ENCODE results near the gene PROSER3.

PROSER3 gene

DNA sequence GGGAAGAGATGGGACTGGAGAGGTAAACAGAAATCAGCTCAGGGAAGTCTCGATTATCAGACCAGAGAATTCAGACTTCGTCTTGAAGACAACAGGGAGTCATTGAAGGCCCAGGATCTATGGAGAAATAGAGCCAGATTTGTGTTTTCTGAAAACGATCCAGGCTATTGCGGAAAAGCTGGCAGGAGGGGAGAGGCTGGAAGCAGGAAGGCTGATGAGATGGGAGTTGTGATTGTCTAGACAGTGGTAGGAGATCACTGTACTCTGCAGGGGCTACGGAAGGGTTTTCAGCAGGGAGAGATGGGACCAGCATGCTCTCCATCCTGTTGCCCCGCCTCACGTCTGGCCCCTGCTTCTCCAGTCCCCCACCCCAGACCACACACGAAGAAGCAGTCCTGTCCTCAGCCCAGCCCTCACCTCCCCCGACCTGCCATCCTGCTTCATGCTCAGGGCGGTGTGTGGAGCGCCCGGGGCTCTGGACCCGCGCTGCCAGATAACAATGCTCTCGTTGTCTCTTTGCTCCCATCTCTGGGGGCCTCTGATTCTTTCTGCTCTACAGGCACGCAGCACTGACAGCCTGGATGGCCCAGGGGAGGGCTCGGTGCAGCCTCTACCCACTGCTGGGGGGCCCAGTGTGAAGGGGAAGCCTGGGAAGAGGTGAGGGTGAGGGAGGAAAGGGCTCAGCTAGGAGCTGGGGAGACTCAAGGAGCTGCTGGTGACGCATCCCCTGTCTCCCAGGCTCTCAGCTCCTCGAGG lies 19.3 kb downstream of the PROSER3 start:
- no peak for DNase-seq (ENCODE audit: low spot score)

DNA sequence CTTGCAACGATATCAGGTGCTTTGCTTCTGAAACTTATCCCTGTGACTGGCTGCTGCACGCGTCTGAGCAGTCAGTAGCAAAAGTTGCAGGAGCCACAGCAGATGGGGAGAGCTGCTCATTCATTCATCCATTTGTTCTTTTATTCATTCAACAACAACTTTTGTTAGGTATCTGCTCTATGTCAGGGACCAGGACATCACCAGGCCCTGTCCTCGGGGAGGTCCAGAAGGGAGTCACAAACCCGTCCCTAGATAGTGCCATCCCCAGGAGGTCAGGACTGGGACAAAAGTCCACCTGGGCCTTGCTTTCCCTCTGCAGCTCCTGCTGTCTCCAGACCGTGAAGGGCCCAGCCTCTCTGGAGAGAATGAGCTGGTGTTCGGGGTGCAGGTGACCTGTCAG lies 20.0 kb downstream of the PROSER3 start:
- DNase-seq (ENCODE audit: low spot score), result no peak

DNA sequence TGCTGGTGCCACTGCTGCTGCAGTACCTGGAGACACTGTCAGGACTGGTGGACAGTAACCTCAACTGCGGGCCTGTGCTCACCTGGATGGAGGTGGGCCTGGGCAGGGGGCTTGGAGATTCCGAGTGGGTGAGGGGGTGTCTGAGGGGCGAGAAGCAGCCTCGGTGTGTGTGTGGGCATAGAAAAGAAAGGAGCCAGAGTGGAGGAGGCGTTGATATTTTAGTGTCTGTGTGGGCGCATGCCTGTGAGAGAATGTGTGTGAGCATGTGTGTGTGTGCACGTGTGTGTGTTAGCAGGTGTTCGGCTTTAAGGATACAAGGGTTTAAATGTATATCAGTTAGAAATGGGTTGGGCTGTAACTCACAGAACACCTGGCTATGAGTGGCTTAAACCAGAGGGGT lies 21.1 kb downstream of the PROSER3 start:
- DNase-seq (ENCODE audit: low spot score), result no peak

DNA sequence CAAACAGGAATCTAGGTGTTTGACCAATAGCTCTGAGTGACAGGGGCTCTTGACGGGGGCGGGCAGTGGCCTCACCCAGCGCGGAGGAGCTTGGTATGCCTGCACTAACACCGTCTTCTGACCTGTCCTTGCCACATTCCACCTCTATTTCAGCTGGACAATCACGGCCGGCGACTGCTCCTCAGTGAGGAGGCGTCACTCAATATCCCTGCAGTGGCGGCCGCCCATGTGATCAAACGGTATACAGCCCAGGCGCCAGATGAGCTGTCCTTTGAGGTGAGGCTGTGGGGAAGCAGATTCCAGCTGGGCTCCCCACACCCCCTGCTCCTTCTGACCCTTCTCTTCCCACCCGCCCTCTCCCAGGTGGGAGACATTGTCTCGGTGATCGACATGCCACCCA lies 22.1 kb downstream of the PROSER3 start:
- no peak for DNase-seq (ENCODE audit: low spot score)

DNA sequence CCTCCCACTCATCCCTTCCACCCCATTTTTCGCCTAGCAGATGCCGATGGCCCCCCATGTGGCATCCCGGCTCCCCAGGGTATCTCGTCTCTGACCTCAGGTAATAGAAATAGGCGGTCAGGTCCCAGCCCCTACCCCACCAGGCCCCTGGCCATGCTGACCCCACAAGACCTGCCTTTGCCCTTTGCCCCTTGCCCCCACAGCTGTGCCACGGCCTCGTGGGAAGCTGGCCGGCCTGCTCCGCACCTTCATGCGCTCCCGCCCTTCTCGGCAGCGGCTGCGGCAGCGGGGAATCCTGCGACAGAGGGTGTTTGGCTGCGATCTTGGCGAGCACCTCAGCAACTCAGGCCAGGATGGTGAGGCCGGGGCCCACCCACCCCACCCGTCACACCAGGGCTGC lies 22.7 kb downstream of the PROSER3 start:
- DNase-seq (ENCODE audit: low spot score), result no peak

DNA sequence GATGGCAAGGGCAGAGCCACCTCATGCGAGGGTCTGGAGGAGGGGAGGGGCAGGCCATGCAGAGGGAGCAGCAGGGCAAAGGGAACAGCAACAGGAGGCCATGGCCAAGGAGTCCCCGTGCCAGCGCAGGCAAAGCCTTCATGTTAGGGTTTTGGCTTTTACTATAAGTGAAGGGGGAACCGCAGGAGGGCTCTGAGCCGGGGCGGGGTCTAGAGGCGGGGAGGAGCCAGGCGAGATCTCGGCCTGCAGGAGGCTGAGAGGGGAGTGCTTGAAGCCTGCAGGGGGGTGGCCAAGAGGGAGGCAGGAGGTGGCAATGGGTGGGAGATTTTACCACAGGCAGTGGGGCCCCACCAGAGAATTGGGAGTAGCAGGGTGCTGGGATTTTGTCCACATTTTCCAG lies 23.7 kb downstream of the PROSER3 start:
- no peak for DNase-seq (ENCODE audit: low spot score)

DNA sequence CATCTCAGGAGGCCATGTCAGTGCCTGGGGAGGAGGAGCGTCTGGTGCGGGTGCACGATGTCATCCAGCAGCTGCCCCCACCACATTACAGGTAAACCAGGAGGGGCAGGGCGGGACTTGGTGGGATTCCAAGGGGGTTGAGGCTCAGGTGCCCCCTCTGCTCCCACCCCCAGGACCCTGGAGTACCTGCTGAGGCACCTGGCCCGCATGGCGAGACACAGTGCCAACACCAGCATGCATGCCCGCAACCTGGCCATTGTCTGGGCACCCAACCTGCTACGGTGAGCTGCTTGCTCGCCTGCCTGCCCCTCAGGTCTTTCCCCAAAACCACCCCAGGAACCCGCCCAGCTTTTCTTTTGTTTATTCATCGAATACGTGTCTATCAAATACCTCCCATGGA lies 24.6 kb downstream of the PROSER3 start:
- no peak for DNase-seq (ENCODE audit: low spot score)

DNA sequence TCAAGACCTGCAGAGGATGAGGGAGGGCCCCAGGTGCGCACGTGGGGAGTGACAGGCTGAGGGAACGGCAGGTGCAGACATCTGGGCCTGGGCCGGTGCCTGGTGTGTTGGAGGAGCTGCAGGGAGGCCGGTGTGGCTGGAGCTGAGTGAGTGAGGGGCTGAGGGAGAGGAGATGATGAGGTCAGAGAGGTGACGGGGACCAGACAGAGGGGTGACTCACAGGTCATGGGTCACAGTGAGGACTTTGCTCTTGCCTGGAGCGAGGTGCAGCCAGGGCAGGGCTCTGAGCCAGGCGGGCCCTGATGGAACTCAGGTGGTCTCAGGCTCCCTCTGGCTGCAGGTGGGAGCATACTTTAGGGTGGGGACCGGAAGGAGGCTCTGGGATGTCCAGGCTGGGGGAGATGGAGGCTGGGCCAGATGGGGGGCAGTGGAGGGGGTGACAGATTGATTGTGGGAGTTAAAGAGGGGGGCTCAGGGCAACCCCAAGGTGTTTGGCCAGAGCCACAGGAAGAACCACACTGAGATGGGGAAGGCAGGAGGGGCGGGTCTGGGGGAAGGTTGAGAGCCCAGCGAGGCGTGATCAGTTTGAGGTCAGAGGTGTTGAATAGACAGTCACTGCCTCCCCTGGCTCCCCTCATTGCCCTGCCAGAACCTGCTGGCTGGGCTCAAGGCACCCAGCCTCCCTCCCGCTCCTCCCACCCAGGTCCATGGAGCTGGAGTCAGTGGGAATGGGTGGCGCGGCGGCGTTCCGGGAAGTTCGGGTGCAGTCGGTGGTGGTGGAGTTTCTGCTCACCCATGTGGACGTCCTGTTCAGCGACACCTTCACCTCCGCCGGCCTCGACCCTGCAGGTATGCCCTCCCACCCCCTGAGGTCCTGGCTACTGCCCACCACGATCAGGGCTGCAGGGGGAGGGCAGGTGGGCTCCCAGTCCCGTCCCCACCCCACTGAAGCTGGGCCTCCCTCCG lies 25.8 kb downstream of the PROSER3 start:
- no peak for DNase-seq (ENCODE audit: low spot score)

DNA sequence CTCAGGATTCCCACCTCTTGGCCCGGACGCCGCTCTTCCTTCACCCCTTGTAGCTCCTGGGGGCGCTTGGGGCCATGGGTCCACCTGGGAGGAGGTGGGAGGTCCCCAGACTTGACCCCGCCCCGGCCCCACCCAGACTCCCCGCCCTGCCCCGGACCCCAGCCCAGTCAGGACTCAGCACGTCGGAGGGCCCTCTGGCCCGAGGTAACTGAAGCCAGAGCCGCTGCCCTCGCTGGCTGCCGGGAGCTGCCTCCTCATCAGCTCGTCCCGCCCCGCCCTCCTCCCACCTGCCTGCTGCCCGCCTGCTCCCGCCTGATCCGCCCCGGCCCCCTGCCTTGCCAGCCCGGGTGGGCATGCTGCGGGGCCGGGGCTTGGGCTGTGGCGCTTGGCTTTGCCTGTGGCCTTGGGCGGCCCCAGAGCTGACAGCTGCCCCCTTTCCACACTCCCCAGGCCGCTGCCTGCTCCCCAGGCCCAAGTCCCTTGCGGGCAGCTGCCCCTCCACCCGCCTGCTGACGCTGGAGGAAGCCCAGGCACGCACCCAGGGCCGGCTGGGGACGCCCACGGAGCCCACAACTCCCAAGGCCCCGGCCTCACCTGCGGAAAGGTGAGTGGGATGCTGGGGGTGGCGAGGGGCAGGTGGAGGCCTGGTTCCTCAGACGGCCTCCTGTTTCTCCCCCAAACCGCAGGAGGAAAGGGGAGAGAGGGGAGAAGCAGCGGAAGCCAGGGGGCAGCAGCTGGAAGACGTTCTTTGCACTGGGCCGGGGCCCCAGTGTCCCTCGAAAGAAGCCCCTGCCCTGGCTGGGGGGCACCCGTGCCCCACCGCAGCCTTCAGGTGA lies 26.7 kb downstream of the PROSER3 start:
- no peak for DNase-seq (ENCODE audit: low spot score)

DNA sequence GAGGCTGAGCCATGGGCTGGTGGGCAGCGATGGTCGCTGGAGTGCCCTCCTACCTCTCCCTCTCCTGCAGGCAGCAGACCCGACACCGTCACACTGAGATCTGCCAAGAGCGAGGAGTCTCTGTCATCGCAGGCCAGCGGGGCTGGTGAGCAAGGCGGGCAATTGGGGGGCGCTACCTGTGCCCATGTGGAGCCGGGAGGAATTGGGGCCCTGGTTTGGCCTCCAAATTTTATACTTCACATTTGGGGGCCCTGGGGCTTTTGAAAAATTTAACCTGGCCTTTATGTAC lies 27.3 kb downstream of the PROSER3 start:
- DNase-seq (ENCODE audit: low spot score), result no peak

DNA sequence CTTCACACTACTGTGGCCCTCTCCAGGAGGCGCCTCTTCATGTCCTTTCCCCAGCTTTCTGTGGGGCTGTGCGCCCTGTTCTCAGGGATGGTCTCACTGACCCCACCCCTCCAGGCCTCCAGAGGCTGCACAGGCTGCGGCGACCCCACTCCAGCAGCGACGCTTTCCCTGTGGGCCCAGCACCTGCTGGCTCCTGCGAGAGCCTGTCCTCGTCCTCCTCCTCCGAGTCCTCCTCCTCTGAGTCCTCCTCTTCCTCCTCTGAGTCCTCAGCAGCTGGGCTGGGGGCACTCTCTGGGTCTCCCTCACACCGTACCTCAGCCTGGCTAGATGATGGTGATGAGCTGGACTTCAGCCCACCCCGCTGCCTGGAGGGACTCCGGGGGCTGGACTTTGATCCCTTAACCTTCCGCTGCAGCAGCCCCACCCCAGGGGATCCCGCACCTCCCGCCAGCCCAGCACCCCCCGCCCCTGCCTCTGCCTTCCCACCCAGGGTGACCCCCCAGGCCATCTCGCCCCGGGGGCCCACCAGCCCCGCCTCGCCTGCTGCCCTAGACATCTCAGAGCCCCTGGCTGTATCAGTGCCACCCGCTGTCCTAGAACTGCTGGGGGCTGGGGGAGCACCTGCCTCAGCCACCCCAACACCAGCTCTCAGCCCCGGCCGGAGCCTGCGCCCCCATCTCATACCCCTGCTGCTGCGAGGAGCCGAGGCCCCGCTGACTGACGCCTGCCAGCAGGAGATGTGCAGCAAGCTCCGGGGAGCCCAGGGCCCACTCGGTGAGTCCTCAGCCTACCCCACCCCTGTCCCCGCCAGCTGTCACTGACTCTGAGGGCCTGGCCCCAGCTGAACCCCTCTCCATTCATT lies 28.6 kb downstream of the PROSER3 start:
- DNase-seq (ENCODE audit: low spot score), result no peak

DNA sequence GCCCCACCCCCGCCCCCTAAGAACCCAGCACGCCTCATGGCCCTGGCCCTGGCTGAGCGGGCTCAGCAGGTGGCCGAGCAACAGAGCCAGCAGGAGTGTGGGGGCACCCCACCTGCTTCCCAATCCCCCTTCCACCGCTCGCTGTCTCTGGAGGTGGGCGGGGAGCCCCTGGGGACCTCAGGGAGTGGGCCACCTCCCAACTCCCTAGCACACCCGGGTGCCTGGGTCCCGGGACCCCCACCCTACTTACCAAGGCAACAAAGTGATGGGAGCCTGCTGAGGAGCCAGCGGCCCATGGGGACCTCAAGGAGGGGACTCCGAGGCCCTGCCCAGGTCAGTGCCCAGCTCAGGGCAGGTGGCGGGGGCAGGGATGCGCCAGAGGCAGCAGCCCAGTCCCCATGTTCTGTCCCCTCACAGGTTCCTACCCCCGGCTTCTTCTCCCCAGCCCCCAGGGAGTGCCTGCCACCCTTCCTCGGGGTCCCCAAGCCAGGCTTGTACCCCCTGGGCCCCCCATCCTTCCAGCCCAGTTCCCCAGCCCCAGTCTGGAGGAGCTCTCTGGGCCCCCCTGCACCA lies 29.3 kb downstream of the PROSER3 start:
- no peak for DNase-seq (ENCODE audit: low spot score)

DNA sequence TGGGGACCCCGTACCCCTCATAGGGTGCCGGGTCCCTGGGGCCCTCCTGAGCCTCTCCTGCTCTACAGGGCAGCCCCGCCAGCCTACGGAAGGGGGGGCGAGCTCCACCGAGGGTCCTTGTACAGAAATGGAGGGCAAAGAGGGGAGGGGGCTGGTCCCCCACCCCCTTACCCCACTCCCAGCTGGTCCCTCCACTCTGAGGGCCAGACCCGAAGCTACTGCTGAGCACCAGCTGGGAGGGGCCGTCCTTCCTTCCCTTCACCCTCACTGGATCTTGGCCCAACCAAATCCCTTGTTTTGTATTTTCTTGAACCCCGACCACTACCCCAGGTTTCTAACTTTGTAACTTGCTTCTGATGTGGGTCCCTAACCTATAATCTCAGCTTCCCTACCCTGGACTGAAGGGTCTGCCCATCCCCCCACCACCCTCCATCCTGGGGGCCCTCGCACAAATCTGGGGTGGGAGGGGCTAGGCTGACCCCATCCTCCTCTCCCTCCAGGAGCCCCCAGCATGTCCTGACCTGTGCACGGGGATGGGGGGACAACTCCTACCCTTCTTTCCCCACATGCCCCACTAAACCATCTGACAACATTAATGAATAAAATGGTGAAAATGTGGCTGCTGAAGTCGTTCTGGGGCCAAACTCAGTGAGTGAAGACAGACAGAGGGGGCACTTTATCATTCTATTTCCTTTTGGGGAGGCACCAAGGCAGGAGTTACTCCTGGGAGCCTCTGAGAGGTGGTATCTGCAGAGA lies 30.4 kb downstream of the PROSER3 start:
- no peak for DNase-seq (ENCODE audit: low spot score)

DNA sequence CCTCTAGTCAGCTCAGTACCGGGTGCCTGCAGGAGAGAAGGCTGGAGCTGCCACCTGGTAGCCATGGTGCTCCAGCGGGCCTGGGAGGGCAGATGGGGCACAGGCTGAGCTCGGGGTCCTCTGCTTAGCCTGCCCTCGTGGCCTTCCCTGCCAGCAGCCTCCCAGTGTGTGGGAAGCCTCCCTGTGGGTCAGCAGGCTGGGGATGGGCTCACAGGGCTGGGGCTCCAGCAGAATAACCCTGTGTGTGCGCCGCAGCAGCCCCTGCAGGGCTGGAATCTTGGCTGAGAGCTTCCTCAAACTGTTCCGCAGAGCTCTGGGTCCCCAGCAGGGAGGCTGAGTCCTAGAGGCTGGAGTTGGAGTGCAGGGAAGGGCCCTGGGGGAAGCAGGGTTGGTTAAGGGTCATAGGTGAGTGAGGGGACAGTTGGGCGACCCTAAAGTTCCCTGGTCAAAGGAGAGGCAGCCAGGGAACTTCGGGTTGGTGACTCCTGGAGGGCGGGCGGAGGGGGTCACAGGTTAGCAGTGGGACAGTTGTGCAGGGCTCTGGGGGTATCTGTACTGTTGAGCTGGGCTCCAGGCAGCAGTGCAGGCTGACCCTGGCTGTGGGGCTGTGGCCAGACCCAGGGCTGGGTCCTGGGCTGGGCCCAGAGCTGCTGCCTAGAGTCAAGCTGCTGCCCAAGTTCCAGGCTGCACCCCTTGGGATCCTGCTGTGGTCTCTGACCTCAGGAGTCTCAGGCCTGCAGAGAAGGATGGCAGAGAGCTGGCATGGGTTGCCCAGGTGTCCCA lies 31.4 kb downstream of the PROSER3 start:
- DNase-seq (ENCODE audit: low spot score), result no peak

DNA sequence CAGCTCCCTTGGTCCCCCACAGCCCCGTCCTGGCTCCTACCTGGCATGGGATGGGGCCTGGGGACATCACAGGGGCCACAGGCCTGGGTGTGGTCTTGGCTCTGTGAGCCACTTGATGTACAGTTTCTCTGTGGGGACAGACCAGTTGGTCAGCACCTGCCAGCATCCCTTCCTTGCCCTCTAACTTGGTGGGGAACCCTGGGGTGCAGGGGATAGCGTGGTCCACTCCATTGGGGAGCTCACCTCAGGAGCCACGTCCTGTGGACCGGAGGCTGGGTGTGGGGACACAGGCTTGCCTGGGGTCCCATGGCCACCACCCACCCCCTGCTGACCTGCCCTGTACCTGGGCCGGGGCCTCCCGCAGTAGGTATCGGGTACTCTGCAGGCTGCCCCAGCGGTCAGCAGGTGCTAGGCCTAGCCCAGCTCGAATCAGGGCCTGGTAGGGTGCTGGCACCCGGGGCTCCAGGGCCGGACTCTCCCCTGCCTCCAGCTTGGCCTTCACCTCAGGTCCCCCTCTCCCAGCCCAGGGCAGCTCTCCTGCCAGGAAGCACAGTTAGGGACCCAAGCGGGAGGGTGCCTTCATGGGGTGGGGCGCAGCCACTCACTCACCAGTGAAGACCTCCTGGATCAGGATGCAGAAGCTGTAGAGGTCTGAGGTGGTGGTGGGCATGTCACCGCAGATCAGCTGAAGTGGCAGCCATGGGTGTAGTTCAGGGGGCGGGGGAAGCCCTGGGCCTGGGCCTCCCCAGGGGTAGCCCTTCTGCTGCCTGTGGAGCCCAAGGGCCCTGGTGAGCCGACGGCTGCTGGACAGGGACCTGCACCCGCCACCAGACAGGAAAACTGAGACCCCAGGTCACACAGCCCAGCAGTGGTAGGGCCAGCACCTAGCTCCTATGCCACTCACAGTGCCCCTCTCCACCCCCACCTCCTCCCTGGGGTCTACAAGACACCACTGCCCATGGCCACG lies 32.3 kb downstream of the PROSER3 start:
- no peak for DNase-seq (ENCODE audit: low spot score)

DNA sequence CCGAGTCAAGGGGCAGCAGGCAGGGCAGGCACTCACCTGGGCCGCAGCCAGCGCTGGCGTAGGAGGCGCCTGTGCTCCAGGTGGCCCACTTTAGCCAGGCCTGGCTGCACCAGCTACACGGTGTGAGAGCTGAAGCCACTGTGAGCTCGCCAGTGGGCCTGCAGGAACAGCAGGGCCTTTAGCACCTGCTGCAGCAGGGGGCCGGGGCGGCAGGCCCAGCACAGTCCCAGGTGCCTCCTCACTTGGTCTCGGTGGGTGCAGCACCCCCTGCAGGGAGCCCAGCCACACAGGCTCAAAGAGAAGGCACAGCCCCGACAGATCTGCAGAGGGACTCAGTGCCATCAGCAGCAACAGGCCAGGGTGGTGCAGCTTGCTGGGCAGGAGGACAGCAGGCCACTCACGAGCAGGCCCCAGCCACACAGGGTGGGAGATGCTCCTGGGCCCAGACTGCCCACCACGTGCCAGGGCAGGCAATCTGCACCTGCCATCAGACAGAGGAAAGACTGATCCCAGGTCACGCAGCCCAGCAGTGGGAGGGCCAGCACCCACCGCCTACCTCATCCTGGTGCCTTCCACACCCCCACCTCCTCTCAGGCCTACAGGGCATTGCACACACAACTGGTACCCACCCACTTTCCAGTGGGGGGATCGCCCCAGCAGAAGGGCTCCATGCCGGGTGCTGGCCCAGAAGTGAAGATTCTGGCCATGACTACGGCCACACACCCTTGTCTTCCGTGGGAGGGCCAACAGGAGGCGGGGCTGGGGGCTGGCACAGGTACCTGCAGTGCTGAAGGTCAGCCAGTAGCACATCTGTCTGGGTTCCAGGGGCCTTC lies 33.2 kb downstream of the PROSER3 start:
- no peak for DNase-seq (ENCODE audit: low spot score)

DNA sequence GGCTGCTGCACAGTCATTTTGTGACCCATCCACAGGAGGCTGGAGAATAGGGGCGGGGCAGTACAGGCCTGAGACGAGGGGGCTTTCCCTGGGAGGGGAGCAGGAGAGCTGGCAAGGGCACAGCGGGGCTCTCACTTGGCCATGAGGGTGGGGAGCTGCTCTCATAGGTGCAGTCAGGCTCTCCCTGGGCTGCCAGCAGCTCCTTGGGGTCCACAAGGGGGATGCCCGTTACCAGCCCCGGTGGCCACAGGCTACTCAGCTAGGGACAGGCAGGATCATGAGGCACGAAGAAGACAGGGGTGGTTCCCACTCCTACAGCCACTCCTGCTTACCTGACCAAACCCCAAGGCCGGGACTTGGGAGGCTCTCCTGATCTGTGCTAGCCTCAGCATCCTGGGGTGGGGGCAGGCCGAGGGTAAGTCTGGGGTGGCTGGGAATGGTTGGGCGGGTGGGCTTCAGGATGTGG lies 33.9 kb downstream of the PROSER3 start:
- no peak for DNase-seq (ENCODE audit: low spot score)

Data from kidney tubule cell (primary cell).